ENCODE data around the gene NCAPD3.
"Not testable (repeated sequence)": the region's sequence is repeated elsewhere in the genome, so short reads cannot be mapped to it uniquely, and the experiment has no call there.

Gene NCAPD3

GRCh38 chr11:134126217-134126822 is 97.4 kb downstream of the NCAPD3 start:
- no peak for DNase-seq

- DNase-seq: no peak
Measured at GRCh38 chr11:134125507-134125906, 98.3 kb downstream of the NCAPD3 start.

- DNase-seq: no peak
Measured at GRCh38 chr11:134124660-134125451, 98.9 kb downstream of the NCAPD3 start.

- DNase-seq: no peak
Measured at GRCh38 chr11:134120921-134121526, 102.7 kb downstream of the NCAPD3 start.

- DNase-seq: no peak
Measured at GRCh38 chr11:134120143-134120850, 103.5 kb downstream of the NCAPD3 start.

- DNase-seq: no peak
Measured at GRCh38 chr11:134119094-134119493, 104.7 kb downstream of the NCAPD3 start.

GRCh38 chr11:134118006-134118405 is 105.8 kb downstream of the NCAPD3 start:
- DNase-seq: peak; percentile 41

GRCh38 chr11:134116210-134116609 is 107.6 kb downstream of the NCAPD3 start:
- DNase-seq: no peak

- not testable (repeated sequence) for DNase-seq
Measured at GRCh38 chr11:134113787-134114186, 110.0 kb downstream of the NCAPD3 start.

GRCh38 chr11:134110252-134110815 is 113.4 kb downstream of the NCAPD3 start:
- no peak for DNase-seq

Measured in NCI-H1694 treated with DMSO at 0.1 percent for 48 hours (cell line).